Lower leg skin (tissue), 3 donors: Measurements from ENCODE around the gene QSOX2.

Source experiments
- POLR2A ChIP-seq, 2 donors: fragments of 450-650 bp; IDR thresholded peaks; one replicate each; pipeline ENCODE4 v1.6.1; 2016 to 2017; ENCODE audit warnings: antibody characterized with exemption in 2 of 2, mild to moderate bottlenecking in 1 of 2, moderate library complexity in 1 of 2
- TF ChIP-seq, protein P1 (sequence below), 3 donors: fragments of 450-650 bp; IDR thresholded peaks; one replicate each; pipeline ENCODE4 v1.5.1; 2016; ENCODE audit warnings: antibody characterized with exemption in 3 of 3, mild to moderate bottlenecking in 3 of 3, moderate library complexity in 2 of 3

DNA sequence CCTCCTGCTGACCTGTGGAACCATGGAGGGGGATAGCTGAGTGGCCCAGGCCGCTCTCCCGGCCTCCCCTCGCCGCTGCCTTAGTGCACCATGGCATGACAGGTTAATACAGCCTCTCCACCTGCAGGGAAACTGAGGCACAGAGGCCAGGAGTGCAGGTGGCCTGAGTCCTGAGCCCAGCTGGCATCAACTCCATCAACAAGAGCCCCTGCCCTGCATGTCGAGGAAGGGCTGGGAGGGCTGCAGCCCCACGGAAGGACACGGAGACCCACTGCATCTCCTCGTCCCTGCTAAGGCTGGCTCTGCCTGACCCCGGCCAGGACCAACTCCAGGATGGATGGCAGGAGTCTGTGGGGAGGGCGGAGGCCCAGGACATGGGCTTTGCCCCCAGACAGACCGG lies 31.1 kb upstream of the QSOX2 start:
- no peak for TF ChIP-seq POLR2A (IDR thresholded peaks at IDR 0.05)
- TF ChIP-seq, protein P1, sequence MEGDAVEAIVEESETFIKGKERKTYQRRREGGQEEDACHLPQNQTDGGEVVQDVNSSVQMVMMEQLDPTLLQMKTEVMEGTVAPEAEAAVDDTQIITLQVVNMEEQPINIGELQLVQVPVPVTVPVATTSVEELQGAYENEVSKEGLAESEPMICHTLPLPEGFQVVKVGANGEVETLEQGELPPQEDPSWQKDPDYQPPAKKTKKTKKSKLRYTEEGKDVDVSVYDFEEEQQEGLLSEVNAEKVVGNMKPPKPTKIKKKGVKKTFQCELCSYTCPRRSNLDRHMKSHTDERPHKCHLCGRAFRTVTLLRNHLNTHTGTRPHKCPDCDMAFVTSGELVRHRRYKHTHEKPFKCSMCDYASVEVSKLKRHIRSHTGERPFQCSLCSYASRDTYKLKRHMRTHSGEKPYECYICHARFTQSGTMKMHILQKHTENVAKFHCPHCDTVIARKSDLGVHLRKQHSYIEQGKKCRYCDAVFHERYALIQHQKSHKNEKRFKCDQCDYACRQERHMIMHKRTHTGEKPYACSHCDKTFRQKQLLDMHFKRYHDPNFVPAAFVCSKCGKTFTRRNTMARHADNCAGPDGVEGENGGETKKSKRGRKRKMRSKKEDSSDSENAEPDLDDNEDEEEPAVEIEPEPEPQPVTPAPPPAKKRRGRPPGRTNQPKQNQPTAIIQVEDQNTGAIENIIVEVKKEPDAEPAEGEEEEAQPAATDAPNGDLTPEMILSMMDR (IDR thresholded peaks at IDR 0.05): no peak
